GM21737 (cell line): ENCODE results near the gene FGD5.

Source experiments
- ATAC-seq: cut with Tn5 transposase; IDR thresholded peaks from one replicate; pipeline ENCODE4 v1.9.1; 2021; ENCODE audit warnings: mild to moderate bottlenecking, moderate library complexity; ENCODE audit not compliant: unreplicated experiment

FGD5 gene

GRCh38 chr3:14818804-14819500 is at the start of gene FGD5:
FGD5 (plus strand) TSS chr3:14818962; CDS start chr3:14819072, 110 bp downstream.
- ATAC-seq: no peak

GRCh38 chr3:14769544-14770325 is 49.0 kb upstream of the FGD5 start:
- ATAC-seq: no peak

- no peak for ATAC-seq
Observed at GRCh38 chr3:14770591-14770990, 48.2 kb upstream of the FGD5 start.

- no peak for ATAC-seq
Observed at GRCh38 chr3:14771593-14772497, 46.9 kb upstream of the FGD5 start.

- no peak for ATAC-seq
Observed at GRCh38 chr3:14772533-14773138, 46.1 kb upstream of the FGD5 start.

- ATAC-seq: no peak
Observed at GRCh38 chr3:14773281-14773680, 45.5 kb upstream of the FGD5 start.

- ATAC-seq: no peak
Observed at GRCh38 chr3:14773691-14774128, 45.1 kb upstream of the FGD5 start.

GRCh38 chr3:14774431-14774830 is 44.3 kb upstream of the FGD5 start:
- ATAC-seq: no peak

GRCh38 chr3:14775011-14775410 is 43.8 kb upstream of the FGD5 start:
- ATAC-seq: no peak

GRCh38 chr3:14775563-14775962 is 43.2 kb upstream of the FGD5 start:
- ATAC-seq: no peak

- no peak for ATAC-seq
Observed at GRCh38 chr3:14779069-14779685, 39.6 kb upstream of the FGD5 start.

GRCh38 chr3:14780927-14781507 is 37.7 kb upstream of the FGD5 start:
- ATAC-seq: no peak

- ATAC-seq: no peak
Observed at GRCh38 chr3:14783480-14784086, 35.2 kb upstream of the FGD5 start.

GRCh38 chr3:14784087-14784681 is 34.6 kb upstream of the FGD5 start:
- ATAC-seq: no peak

- no peak for ATAC-seq
Observed at GRCh38 chr3:14785207-14786155, 33.3 kb upstream of the FGD5 start.

GRCh38 chr3:14786369-14786768 is 32.4 kb upstream of the FGD5 start:
- no peak for ATAC-seq

GRCh38 chr3:14787630-14788029 is 31.1 kb upstream of the FGD5 start:
- no peak for ATAC-seq

- no peak for ATAC-seq
Observed at GRCh38 chr3:14788644-14789043, 30.1 kb upstream of the FGD5 start.
